ENCODE results near the gene SIGLEC6. TPM values are rescaled to one million over a fixed set of nuclear protein-coding genes. Genes with fewer than 3 reads are reported as not detected.
"Not testable (repeated sequence)": the region's sequence is repeated elsewhere in the genome, so short reads cannot be mapped to it uniquely, and the experiment has no call there.

Gene SIGLEC6
- total RNA-seq, 1 donor from 2014 or later = 1.6 TPM

GRCh38 chr19:51513968-51514367 is 17.5 kb downstream of the SIGLEC6 start:
- H3K27me3 Mint-ChIP-seq (ENCODE audit: insufficient read depth) = peaks cover 26% of the 10 kb centered on the region
- peaks cover 11% of the 10 kb centered on the region for H3K9me3 Mint-ChIP-seq
- DNase-seq (ENCODE audit: low spot score) = no peak
- peaks cover 17% of the 10 kb centered on the region for H3K4me1 Mint-ChIP-seq (ENCODE audit: low read depth)
- no peak overlapping the region for H3K27ac Mint-ChIP-seq
- H3K36me3 Mint-ChIP-seq (ENCODE audit: low read depth) = no peaks in the 10 kb centered on the region
- intact Hi-C loops (cut with micrococcal nuclease) = no loop called here
- no peak overlapping the region for H3K4me3 Mint-ChIP-seq

- no peak overlapping the region for H3K4me3 Mint-ChIP-seq
- H3K4me1 Mint-ChIP-seq (ENCODE audit: low read depth) = peaks cover 17% of the 10 kb centered on the region
- H3K36me3 Mint-ChIP-seq (ENCODE audit: low read depth) = no peaks in the 10 kb centered on the region
- H3K27me3 Mint-ChIP-seq (ENCODE audit: insufficient read depth) = peaks cover 26% of the 10 kb centered on the region
- no peaks in the 10 kb centered on the region for H3K9me3 Mint-ChIP-seq
- no peak overlapping the region for H3K27ac Mint-ChIP-seq
- intact Hi-C loops (cut with micrococcal nuclease) = no loop called here
- no peak for DNase-seq (ENCODE audit: low spot score)
Measured at GRCh38 chr19:51511353-51511752, 20.1 kb downstream of the SIGLEC6 start.

- Mint-ChIP-seq H3K27me3 (ENCODE audit: insufficient read depth) (peaks cover 26% of the 10 kb centered on the region), H3K36me3 (ENCODE audit: low read depth) (no peaks in the 10 kb centered on the region), H3K9me3 (no peaks in the 10 kb centered on the region), H3K27ac (no peak overlapping the region), H3K4me1 (ENCODE audit: low read depth) (peaks cover 24% of the 10 kb centered on the region), H3K4me3 (no peak overlapping the region)
- DNase-seq (ENCODE audit: low spot score) = no peak
- intact Hi-C loops (cut with micrococcal nuclease) = no loop called here
Measured at GRCh38 chr19:51509823-51510660, 21.4 kb downstream of the SIGLEC6 start.

- Mint-ChIP-seq H3K27ac (no peak overlapping the region), H3K4me3 (no peak overlapping the region), H3K4me1 (ENCODE audit: low read depth) (peaks cover 21% of the 10 kb centered on the region), H3K9me3 (peaks cover 13% of the 10 kb centered on the region), H3K27me3 (ENCODE audit: insufficient read depth) (peaks cover 18% of the 10 kb centered on the region), H3K36me3 (ENCODE audit: low read depth) (no peaks in the 10 kb centered on the region)
- intact Hi-C loops (cut with micrococcal nuclease) = no loop called here
- DNase-seq (ENCODE audit: low spot score) = no peak
Measured at GRCh38 chr19:51508059-51508733, 23.3 kb downstream of the SIGLEC6 start.

GRCh38 chr19:51507640-51508058 is 23.8 kb downstream of the SIGLEC6 start:
- Mint-ChIP-seq H3K4me3 (no peak overlapping the region), H3K27me3 (ENCODE audit: insufficient read depth) (peaks cover 14% of the 10 kb centered on the region), H3K27ac (no peak overlapping the region), H3K4me1 (ENCODE audit: low read depth) (peaks cover 25% of the 10 kb centered on the region), H3K36me3 (ENCODE audit: low read depth) (no peaks in the 10 kb centered on the region), H3K9me3 (peaks cover 14% of the 10 kb centered on the region)
- intact Hi-C loops (cut with micrococcal nuclease) = no loop called here
- no peak for DNase-seq (ENCODE audit: low spot score)

- intact Hi-C loops (cut with micrococcal nuclease) = no loop called here
- Mint-ChIP-seq H3K9me3 (peaks cover 14% of the 10 kb centered on the region), H3K4me1 (ENCODE audit: low read depth) (peaks cover 27% of the 10 kb centered on the region), H3K27me3 (ENCODE audit: insufficient read depth) (peaks cover 11% of the 10 kb centered on the region), H3K4me3 (no peak overlapping the region), H3K27ac (no peak overlapping the region), H3K36me3 (ENCODE audit: low read depth) (no peaks in the 10 kb centered on the region)
- no peak for DNase-seq (ENCODE audit: low spot score)
Measured at GRCh38 chr19:51507192-51507591, 24.3 kb downstream of the SIGLEC6 start.

- intact Hi-C loops (cut with micrococcal nuclease) = no loop called here
- H3K27ac Mint-ChIP-seq = no peak overlapping the region
- DNase-seq (ENCODE audit: low spot score) = no peak
- no peak overlapping the region for H3K4me3 Mint-ChIP-seq
- H3K36me3 Mint-ChIP-seq (ENCODE audit: low read depth) = no peaks in the 10 kb centered on the region
- H3K4me1 Mint-ChIP-seq (ENCODE audit: low read depth) = peaks cover 32% of the 10 kb centered on the region
- peaks cover 14% of the 10 kb centered on the region for H3K9me3 Mint-ChIP-seq
- H3K27me3 Mint-ChIP-seq (ENCODE audit: insufficient read depth) = peaks cover 3% of the 10 kb centered on the region
Measured at GRCh38 chr19:51505904-51506303, 25.6 kb downstream of the SIGLEC6 start.

GRCh38 chr19:51503896-51504295 is 27.6 kb downstream of the SIGLEC6 start:
- peaks cover 6% of the 10 kb centered on the region for H3K27me3 Mint-ChIP-seq (ENCODE audit: insufficient read depth)
- no peak for DNase-seq (ENCODE audit: low spot score)
- intact Hi-C loops (cut with micrococcal nuclease) = no loop called here
- H3K9me3 Mint-ChIP-seq = peaks cover 14% of the 10 kb centered on the region
- peaks cover 28% of the 10 kb centered on the region for H3K4me1 Mint-ChIP-seq (ENCODE audit: low read depth)
- H3K27ac Mint-ChIP-seq = no peak overlapping the region
- no peaks in the 10 kb centered on the region for H3K36me3 Mint-ChIP-seq (ENCODE audit: low read depth)
- H3K4me3 Mint-ChIP-seq = no peak overlapping the region

- intact Hi-C loops (cut with micrococcal nuclease) = no loop called here
- peaks cover 28% of the 10 kb centered on the region for H3K4me1 Mint-ChIP-seq (ENCODE audit: low read depth)
- peaks cover 14% of the 10 kb centered on the region for H3K9me3 Mint-ChIP-seq
Measured at GRCh38 chr19:51503286-51503817, 28.1 kb downstream of the SIGLEC6 start.

GRCh38 chr19:51501594-51502263 is 29.7 kb downstream of the SIGLEC6 start, which contains the start of gene SIGLEC12:
TSS of gene SIGLEC12 (minus strand) at chr19:51501800. CDS start at chr19:51501733, 67 bp downstream.
- Mint-ChIP-seq H3K4me3 (peak within 1 kb of the TSS; percentile 54), H3K27ac (peak within 1 kb of the TSS; percentile 64), H3K36me3 (ENCODE audit: low read depth) (no peaks in the 10 kb centered on the region), H3K9me3 (peaks cover 14% of the 10 kb centered on the region), H3K4me1 (ENCODE audit: low read depth) (peaks cover 28% of the 10 kb centered on the region), H3K27me3 (ENCODE audit: insufficient read depth) (peaks cover 13% of the 10 kb centered on the region)
- no peak for DNase-seq (ENCODE audit: low spot score)
- intact Hi-C loops (cut with micrococcal nuclease) = no loop called here

More at GRCh38 chr19:51503286-51503817, 28.1 kb downstream of the SIGLEC6 start:
- DNase-seq (ENCODE audit: low spot score) = no peak
- H3K36me3 Mint-ChIP-seq (ENCODE audit: low read depth) = no peaks in the 10 kb centered on the region
- H3K4me3 Mint-ChIP-seq = no peak overlapping the region
- H3K27me3 Mint-ChIP-seq (ENCODE audit: insufficient read depth) = peaks cover 7% of the 10 kb centered on the region
- no peak overlapping the region for H3K27ac Mint-ChIP-seq

- H3K36me3 Mint-ChIP-seq (ENCODE audit: low read depth); intact Hi-C loops (cut with micrococcal nuclease); DNase-seq (ENCODE audit: low spot score): not testable (repeated sequence)
- peak overlapping the region; percentile 64 for H3K27ac Mint-ChIP-seq
- peak overlapping the region; percentile 54 for H3K4me3 Mint-ChIP-seq
- H3K4me1 Mint-ChIP-seq (ENCODE audit: low read depth) = peaks cover 24% of the 10 kb centered on the region
- H3K9me3 Mint-ChIP-seq = peaks cover 14% of the 10 kb centered on the region
- peaks cover 15% of the 10 kb centered on the region for H3K27me3 Mint-ChIP-seq (ENCODE audit: insufficient read depth)
Measured at GRCh38 chr19:51500931-51501330, 30.5 kb downstream of the SIGLEC6 start.

GRCh38 chr19:51497666-51498065 is 33.8 kb downstream of the SIGLEC6 start:
- intact Hi-C loops (cut with micrococcal nuclease) = no loop called here
- Mint-ChIP-seq H3K36me3 (ENCODE audit: low read depth) (no peaks in the 10 kb centered on the region), H3K9me3 (peaks cover 5% of the 10 kb centered on the region), H3K27ac (no peak overlapping the region), H3K4me1 (ENCODE audit: low read depth) (peaks cover 21% of the 10 kb centered on the region), H3K4me3 (no peak overlapping the region), H3K27me3 (ENCODE audit: insufficient read depth) (peaks cover 15% of the 10 kb centered on the region)
- no peak for DNase-seq (ENCODE audit: low spot score)

All from activated T-helper 1 cell treated with anti-CD3 and anti-CD28 coated beads, Interleukin-12 subunit alpha, Interleukin-12 subunit beta, Interleukin-2, Interleukin-4 antibody, amounts not matched to agents 30 ng/mL and 10 ng/mL and 1 ng/mL, durations not matched to agents 14 hours and 24 hours and 36 hours (primary cell).